ENCODE data around the gene RRP8.

The RRP8 gene

GRCh38 chr11:6621711-6622211 lies 18.3 kb upstream of the RRP8 start:
- no peak for DNase-seq (ENCODE audit: extremely low read depth, low read depth)
- no peak for TF ChIP-seq CTCF (IDR thresholded peaks at IDR 0.05; ENCODE audit: low read depth, low read length)

GRCh38 chr11:6620636-6621035 lies 17.2 kb upstream of the RRP8 start:
- no peak for DNase-seq (ENCODE audit: extremely low read depth, low read depth)
- no peak for TF ChIP-seq CTCF (IDR thresholded peaks at IDR 0.05; ENCODE audit: low read depth, low read length)

- TF ChIP-seq CTCF (IDR thresholded peaks at IDR 0.05; ENCODE audit: low read depth, low read length): no peak
- DNase-seq (ENCODE audit: extremely low read depth, low read depth): peak; percentile 83
These were observed 15.8 kb upstream of the RRP8 start, which contains the start of gene TPP1 for GRCh38 chr11:6619004-6619745. TSS of gene TPP1 (minus strand) at chr11:6619422. CDS start at chr11:6619400, 22 bp downstream.

- peak; percentile 22 for TF ChIP-seq CTCF (IDR thresholded peaks at IDR 0.05; ENCODE audit: low read depth, low read length)
- peak; percentile 41 for DNase-seq (ENCODE audit: extremely low read depth, low read depth)
These were observed 14.9 kb upstream of the RRP8 start for GRCh38 chr11:6618117-6619003.

- no peak for TF ChIP-seq CTCF (IDR thresholded peaks at IDR 0.05; ENCODE audit: low read depth, low read length)
These were observed 13.9 kb upstream of the RRP8 start for GRCh38 chr11:6617315-6617781.

GRCh38 chr11:6616596-6617250 lies 13.3 kb upstream of the RRP8 start:
- no peak for TF ChIP-seq CTCF (IDR thresholded peaks at IDR 0.05; ENCODE audit: low read depth, low read length)
- no peak for DNase-seq (ENCODE audit: extremely low read depth, low read depth)

More at GRCh38 chr11:6617315-6617781, 13.9 kb upstream of the RRP8 start:
- DNase-seq (ENCODE audit: extremely low read depth, low read depth): no peak
